SK-N-SH treated with all-trans-retinoic acid at 6 μM for 48 hours (cell line): ENCODE results near the gene DOCK2.
A peak's percentile ranks its signal among the peaks of the same experiment; 100 is the strongest.

Source experiments
- ATAC-seq: fragments of 200-7000 bp; cut with Tn5 transposase; 3 replicates; pipeline ENCODE4 v1.9.1; 2020; ENCODE audit warnings: mild to moderate bottlenecking, moderate library complexity
- ARNTL ChIP-seq: fragments of 450-650 bp; formaldehyde crosslinking; IDR thresholded peaks from 2 replicates; pipeline ENCODE4 v1.5.0; 2020; ENCODE audit warnings: low read depth, mild to moderate bottlenecking, moderate library complexity, borderline replicate concordance
- BACH2 ChIP-seq: fragments of 250-450 bp; sonication (Bioruptor Pico); IDR thresholded peaks from 2 replicates; pipeline ENCODE4 v1.9.0; 2021; ENCODE audit warnings: mild to moderate bottlenecking, borderline replicate concordance
- CREB5 ChIP-seq: fragments of 250-450 bp; sonication (Bioruptor Pico); IDR thresholded peaks from 2 replicates; pipeline ENCODE4 v1.5.1; 2020; ENCODE audit warnings: low read depth, mild to moderate bottlenecking, moderate library complexity
- CSDC2 ChIP-seq: fragments of 250-450 bp; sonication (Bioruptor Pico); IDR thresholded peaks from 2 replicates; pipeline ENCODE4 v1.5.0; 2020; ENCODE audit warnings: mild to moderate bottlenecking, moderate library complexity
- CSRNP3 ChIP-seq: fragments of 250-450 bp; sonication (Bioruptor Pico); IDR thresholded peaks from 2 replicates; pipeline ENCODE4 v1.5.1; 2021; ENCODE audit warnings: mild to moderate bottlenecking, moderate library complexity
- ESRRG ChIP-seq: fragments of 250-450 bp; sonication (Bioruptor Pico); IDR thresholded peaks from 2 replicates; pipeline ENCODE4 v1.6.1; 2021; ENCODE audit warnings: mild to moderate bottlenecking
- GLIS3 ChIP-seq: fragments of 250-450 bp; sonication (Bioruptor Pico); IDR thresholded peaks from 2 replicates; pipeline ENCODE4 v1.5.0; 2020; ENCODE audit warnings: mild to moderate bottlenecking, moderate library complexity
- ISL1 ChIP-seq: fragments of 250-450 bp; sonication (Bioruptor Pico); IDR thresholded peaks from 2 replicates; pipeline ENCODE4 v2.1.2; 2022; ENCODE audit warnings: mild to moderate bottlenecking, moderate library complexity
- PATZ1 ChIP-seq: fragments of 250-450 bp; sonication (Bioruptor Pico); IDR thresholded peaks from 2 replicates; pipeline ENCODE4 v1.8.0; 2020; ENCODE audit warnings: mild to moderate bottlenecking, moderate library complexity, borderline replicate concordance
- POU6F1 ChIP-seq: fragments of 250-450 bp; sonication (Bioruptor Pico); IDR thresholded peaks from 2 replicates; pipeline ENCODE4 v1.8.0; 2021; ENCODE audit warnings: low read depth, mild to moderate bottlenecking, moderate library complexity, borderline replicate concordance
- PPARA ChIP-seq: fragments of 250-450 bp; sonication (Bioruptor Pico); IDR thresholded peaks from 2 replicates; pipeline ENCODE4 v1.5.0; 2020; ENCODE audit warnings: mild to moderate bottlenecking, borderline replicate concordance
- RARB ChIP-seq: fragments of 250-450 bp; sonication (Bioruptor Pico); IDR thresholded peaks from 2 replicates; pipeline ENCODE4 v1.8.0; 2021; ENCODE audit warnings: mild to moderate bottlenecking, moderate library complexity
- SNAI2 ChIP-seq: fragments of 250-450 bp; sonication (Bioruptor Pico); IDR thresholded peaks from 2 replicates; pipeline ENCODE4 v1.5.0; 2020; ENCODE audit warnings: mild to moderate bottlenecking, moderate library complexity
- TCF4 ChIP-seq: fragments of 250-450 bp; sonication (Bioruptor Pico); IDR thresholded peaks from 2 replicates; pipeline ENCODE4 v1.8.0; 2021; ENCODE audit warnings: mild to moderate bottlenecking, moderate library complexity, borderline replicate concordance
- TOX ChIP-seq: fragments of 250-450 bp; sonication (Bioruptor Pico); IDR thresholded peaks from 2 replicates; pipeline ENCODE4 v1.8.0; 2021; ENCODE audit warnings: mild to moderate bottlenecking, moderate library complexity, borderline replicate concordance
- TSHZ2 ChIP-seq: fragments of 250-450 bp; sonication (Bioruptor Pico); IDR thresholded peaks from 2 replicates; pipeline ENCODE4 v1.5.0; 2020; ENCODE audit warnings: mild to moderate bottlenecking, moderate library complexity
- ZC3H10 ChIP-seq: fragments of 250-450 bp; sonication (Bioruptor Pico); IDR thresholded peaks from 2 replicates; pipeline ENCODE4 v1.5.1; 2021; ENCODE audit warnings: mild to moderate bottlenecking, moderate library complexity
- ZFP30 ChIP-seq: fragments of 450-650 bp; formaldehyde crosslinking; IDR thresholded peaks from 2 replicates; pipeline ENCODE4 v1.5.0; 2022; ENCODE audit warnings: mild to moderate bottlenecking, moderate library complexity
- ZNF70 ChIP-seq: fragments of 450-650 bp; formaldehyde crosslinking; IDR thresholded peaks from 2 replicates; pipeline ENCODE4 v1.5.0; 2020; ENCODE audit warnings: mild to moderate bottlenecking, moderate library complexity
- ZNF8 ChIP-seq: fragments of 450-650 bp; formaldehyde crosslinking; IDR thresholded peaks from 2 replicates; pipeline ENCODE4 v1.5.0; 2020; ENCODE audit warnings: mild to moderate bottlenecking, moderate library complexity

DOCK2 gene

GRCh38 chr5:169934990-169935389 is 297.9 kb downstream of the DOCK2 start:
- TF ChIP-seq CSRNP3 (no peak), TOX (no peak), ISL1 (0 out of 2 replicates have a peak, but pooled peaks have one; percentile 10)
- TF ChIP-seq, all 23 proteins: peak for 1
- peak; percentile 89 for ATAC-seq

GRCh38 chr5:169935762-169936161 is 298.7 kb downstream of the DOCK2 start:
- TF ChIP-seq RARB (CRISPR knock-in tag) (no peak), TOX (no peak), ZNF70 (CRISPR knock-in tag) (no peak), ARNTL (CRISPR knock-in tag) (no peak), BACH2 (CRISPR knock-in tag) (no peak), CSDC2 (no peak), ZNF8 (CRISPR knock-in tag) (no peak), ZFP30 (CRISPR knock-in tag) (no peak), GLIS3 (CRISPR knock-in tag) (no peak), SNAI2 (CRISPR knock-in tag) (no peak), PATZ1 (CRISPR knock-in tag) (no peak), TSHZ2 (CRISPR knock-in tag) (no peak), ISL1 (no peak)
- ATAC-seq: no peak

- no peak for ATAC-seq
- TF ChIP-seq ZFP30 (CRISPR knock-in tag) (no peak), TCF4 (no peak), ZNF70 (CRISPR knock-in tag) (no peak), TOX (no peak), BACH2 (CRISPR knock-in tag) (no peak), GLIS3 (CRISPR knock-in tag) (no peak), POU6F1 (no peak), PPARA (CRISPR knock-in tag) (no peak), SNAI2 (CRISPR knock-in tag) (no peak), ISL1 (no peak), PATZ1 (CRISPR knock-in tag) (no peak), ZC3H10 (CRISPR knock-in tag) (no peak), CREB5 (no peak), TSHZ2 (CRISPR knock-in tag) (no peak), ESRRG (CRISPR knock-in tag) (no peak), ZNF8 (CRISPR knock-in tag) (no peak), RARB (CRISPR knock-in tag) (no peak), CSRNP3 (no peak), CSDC2 (no peak)
These were observed 301.4 kb downstream of the DOCK2 start for GRCh38 chr5:169938439-169938838.
